ENCODE measurements around the gene RAB3C. TPM values are rescaled to one million over a fixed set of nuclear protein-coding genes. Genes with fewer than 3 reads are reported as not detected.

RAB3C gene
- total RNA-seq, 2 experiments from 2014 or later, result not detected

GRCh38 chr5:58736214-58736613 lies 153.3 kb downstream of the RAB3C start:
- POLR2A ChIA-PET, result no interaction called here
- no peaks in the 10 kb centered on the region for H3K36me3 ChIP-seq (ENCODE audit: insufficient read depth, low read length)
- no peak overlapping the region for H3K4me3 ChIP-seq (ENCODE audit: low read length)
- Mint-ChIP-seq H3K4me3 (no peak overlapping the region), H3K27ac (no peak overlapping the region), H3K36me3 (ENCODE audit: low read depth) (no peaks in the 10 kb centered on the region), H3K27me3 (peaks cover 3% of the 10 kb centered on the region), H3K9me3 (no peaks in the 10 kb centered on the region), H3K4me1 (ENCODE audit: low read depth) (no peaks in the 10 kb centered on the region)
- H3K27me3 ChIP-seq (ENCODE audit: control insufficient read depth in 1 of 2, insufficient read depth in 2 of 2, low read length in 2 of 2), result no peaks in the 10 kb centered on the region
- H3K4me1 ChIP-seq (ENCODE audit: insufficient read depth, low read length), result no peaks in the 10 kb centered on the region
- ATAC-seq (ENCODE audit: poor library complexity) (no peak), DNase-seq (no peak)
- no peaks in the 10 kb centered on the region for H3K9me3 ChIP-seq (ENCODE audit: control insufficient read depth in 1 of 2, insufficient read depth in 1 of 2, low read length in 2 of 2)
- intact Hi-C loops (cut with DNase I, micrococcal nuclease), result no loop called here
- no peak overlapping the region for H3K27ac ChIP-seq (ENCODE audit: low read depth in 1 of 2, low read length in 2 of 2)
- no peak for TF ChIP-seq CTCF (IDR thresholded peaks at IDR 0.05)
- CTCF ChIA-PET, result interaction anchor here (0.6 kb wide), 1 partner anchor 560 kb away, joined by 3 read pairs; no protein-coding TSS in a partner anchor

DNA sequence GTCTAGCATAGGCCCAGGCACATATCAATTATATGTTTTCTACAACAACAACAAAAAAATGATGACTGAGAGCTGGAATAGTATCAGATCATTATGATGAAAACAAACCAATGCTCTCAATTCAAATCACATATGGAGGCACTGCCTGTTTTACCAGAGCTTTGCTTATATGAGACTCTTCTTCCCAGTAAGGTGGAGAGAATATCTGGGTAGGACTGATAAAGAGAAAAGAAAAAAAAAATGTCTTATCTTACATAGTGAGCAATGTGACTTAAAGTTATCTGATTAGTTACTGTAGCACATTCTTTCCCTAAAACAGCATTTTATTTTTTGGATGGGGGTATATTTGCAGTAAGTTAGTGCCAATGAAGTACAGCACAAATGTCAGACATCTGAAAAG lies 154.8 kb downstream of the RAB3C start:
- H3K9me3 Mint-ChIP-seq, result no peaks in the 10 kb centered on the region
- H3K4me1 ChIP-seq (ENCODE audit: insufficient read depth, low read length), result no peaks in the 10 kb centered on the region
- H3K9me3 ChIP-seq (ENCODE audit: control insufficient read depth in 1 of 2, insufficient read depth in 1 of 2, low read length in 2 of 2), result no peaks in the 10 kb centered on the region
- H3K36me3 ChIP-seq (ENCODE audit: insufficient read depth, low read length), result no peaks in the 10 kb centered on the region
- CTCF ChIA-PET, result interaction anchor here (1.2 kb wide), 1 partner anchor 16 kb away, joined by 3 read pairs; no protein-coding TSS in a partner anchor
- no peak overlapping the region for H3K27ac ChIP-seq (ENCODE audit: low read depth in 1 of 2, low read length in 2 of 2)
- no peak overlapping the region for H3K4me3 ChIP-seq (ENCODE audit: low read length)
- POLR2A ChIA-PET, result no interaction called here
- no peak overlapping the region for H3K27ac Mint-ChIP-seq
- intact Hi-C loops (cut with DNase I, micrococcal nuclease), result no loop called here
- H3K4me1 Mint-ChIP-seq (ENCODE audit: low read depth), result no peaks in the 10 kb centered on the region
- ATAC-seq (ENCODE audit: poor library complexity) (no peak), DNase-seq (no peak)
- H3K36me3 Mint-ChIP-seq (ENCODE audit: low read depth), result no peaks in the 10 kb centered on the region
- H3K4me3 Mint-ChIP-seq, result no peak overlapping the region
- TF ChIP-seq CTCF (IDR thresholded peaks at IDR 0.05), result no peak
- H3K27me3 Mint-ChIP-seq, result no peaks in the 10 kb centered on the region
- no peaks in the 10 kb centered on the region for H3K27me3 ChIP-seq (ENCODE audit: control insufficient read depth in 1 of 2, insufficient read depth in 2 of 2, low read length in 2 of 2)

- Histone ChIP-seq H3K4me1 (ENCODE audit: insufficient read depth, low read length) (no peaks in the 10 kb centered on the region), H3K36me3 (ENCODE audit: insufficient read depth, low read length) (no peaks in the 10 kb centered on the region), H3K9me3 (ENCODE audit: control insufficient read depth in 1 of 2, insufficient read depth in 1 of 2, low read length in 2 of 2) (no peaks in the 10 kb centered on the region), H3K4me3 (ENCODE audit: low read length) (no peak overlapping the region), H3K27me3 (ENCODE audit: control insufficient read depth in 1 of 2, insufficient read depth in 2 of 2, low read length in 2 of 2) (no peaks in the 10 kb centered on the region), H3K27ac (ENCODE audit: low read depth in 1 of 2, low read length in 2 of 2) (no peak overlapping the region)
- no peak for TF ChIP-seq CTCF (IDR thresholded peaks at IDR 0.05)
- CTCF ChIA-PET, result interaction anchor here (1.2 kb wide), 1 partner anchor 17 kb away, joined by 3 read pairs; no protein-coding TSS in a partner anchor
- DNase-seq, result no peak
- Mint-ChIP-seq H3K9me3 (no peaks in the 10 kb centered on the region), H3K4me1 (ENCODE audit: low read depth) (no peaks in the 10 kb centered on the region), H3K27me3 (no peaks in the 10 kb centered on the region), H3K4me3 (no peak overlapping the region), H3K36me3 (ENCODE audit: low read depth) (no peaks in the 10 kb centered on the region), H3K27ac (no peak overlapping the region)
- no peak for ATAC-seq (ENCODE audit: poor library complexity)
- POLR2A ChIA-PET, result no interaction called here
- intact Hi-C loops (cut with DNase I, micrococcal nuclease), result no loop called here
Measured at GRCh38 chr5:58738336-58738735, 155.5 kb downstream of the RAB3C start.

All from CD4-positive, alpha-beta T cell (primary cell).